GM19035 (cell line): ENCODE results near the gene CCDC158.
"Not testable (repeated sequence)": the region's sequence is repeated elsewhere in the genome, so short reads cannot be mapped to it uniquely, and the experiment has no call there.

ENCODE experiments used
- ATAC-seq: cut with Tn5 transposase; IDR thresholded peaks from one replicate; pipeline ENCODE4 v1.9.1; 2021; ENCODE audit not compliant: unreplicated experiment

Gene CCDC158

DNA sequence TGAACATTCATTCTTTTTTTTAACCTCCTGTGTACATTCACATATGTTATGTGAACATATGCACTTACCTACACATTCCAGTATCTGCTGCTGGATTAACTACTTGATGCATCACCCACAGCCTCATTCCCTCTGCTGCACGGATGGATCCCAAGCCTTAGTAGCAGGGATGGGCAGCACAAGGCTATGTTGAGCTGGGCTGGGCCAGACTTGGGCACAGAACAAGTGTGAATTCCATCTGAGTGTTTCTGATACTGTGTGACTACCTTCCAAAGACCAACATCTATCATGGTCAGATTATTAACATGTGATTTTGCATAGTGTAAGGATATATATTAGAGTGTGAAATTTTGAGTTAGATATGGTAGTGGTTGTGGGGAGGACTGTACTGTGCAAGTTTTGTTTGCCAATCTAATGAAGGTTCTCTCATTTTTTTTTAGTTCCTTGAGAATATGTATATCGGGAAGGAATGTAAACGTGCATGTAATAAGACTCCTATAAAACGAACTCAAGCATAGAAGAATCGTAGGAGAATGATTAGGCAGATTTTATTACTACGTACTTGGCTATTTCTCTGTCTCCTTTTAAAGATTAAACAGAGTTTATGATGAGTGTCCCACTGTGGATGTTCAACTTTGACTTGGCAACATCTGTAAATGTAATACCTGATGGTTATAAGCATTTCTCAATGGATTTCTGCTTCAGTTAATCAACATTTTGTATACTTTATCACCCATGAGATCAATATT, 137.8 kb downstream of the CCDC158 start:
- no peak for ATAC-seq

DNA sequence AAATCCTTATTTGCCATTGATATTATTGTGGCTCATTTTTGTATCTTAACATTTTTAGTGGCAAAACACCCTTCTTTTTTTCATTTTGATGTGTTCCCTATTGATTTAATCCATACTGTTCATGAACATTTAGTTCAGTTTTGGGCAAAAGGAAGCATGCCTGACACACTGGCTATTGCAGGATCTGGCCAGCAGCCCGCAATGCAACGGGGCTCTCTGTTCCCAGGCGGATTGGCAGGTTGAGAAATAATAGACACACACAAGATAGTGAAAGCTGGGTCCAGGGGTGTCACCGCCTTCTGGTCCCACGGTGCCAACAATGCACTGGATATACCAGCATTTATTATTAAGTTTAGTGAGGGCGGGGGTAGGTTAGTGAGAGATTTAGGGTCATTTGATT, 139.3 kb downstream of the CCDC158 start:
- not testable (repeated sequence) for ATAC-seq

DNA sequence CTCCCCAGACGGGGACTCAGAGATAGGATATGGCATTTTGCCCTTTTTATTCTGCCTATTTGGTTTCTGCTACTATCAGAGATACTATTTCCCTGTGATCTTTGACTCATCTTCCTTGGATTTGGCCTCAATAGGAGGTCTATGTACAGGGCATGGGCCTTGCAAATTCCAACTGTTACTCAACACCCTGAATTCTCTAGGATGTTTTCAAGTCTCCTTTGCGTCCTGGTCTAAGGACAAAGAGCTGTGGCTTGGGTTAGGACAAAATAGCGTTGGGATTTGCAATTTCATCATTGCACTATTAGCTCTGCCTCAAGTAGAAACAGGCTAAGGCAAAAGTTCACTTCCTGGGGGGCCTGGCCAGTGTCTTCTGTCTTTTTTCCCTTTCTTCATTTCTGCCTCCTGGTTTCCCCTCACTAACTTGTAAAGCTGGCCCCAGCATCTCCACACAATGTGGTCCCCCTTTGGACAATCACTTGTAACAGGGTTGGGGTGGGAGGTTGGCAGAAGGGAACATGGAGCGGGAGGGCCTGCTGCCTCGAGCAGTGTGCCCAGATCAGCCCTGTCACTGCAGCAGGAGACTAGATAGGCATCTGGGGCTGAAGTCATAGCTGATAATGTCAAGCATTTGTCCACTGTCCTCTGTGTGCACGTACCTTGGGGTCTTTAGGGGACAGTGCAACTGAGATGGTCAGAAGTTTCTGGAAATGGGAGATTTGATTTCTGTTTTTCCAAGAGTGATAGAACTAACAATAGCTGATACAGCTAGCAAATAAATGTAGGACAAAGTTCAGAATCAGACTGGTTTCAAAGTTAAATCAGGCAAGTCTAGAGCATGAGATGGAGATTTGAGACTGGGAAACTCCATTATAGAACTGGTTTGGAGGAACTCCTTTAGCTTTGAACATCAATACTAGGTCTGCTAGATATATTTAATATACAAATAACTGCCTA, 140.2 kb downstream of the CCDC158 start:
- ATAC-seq: no peak

DNA sequence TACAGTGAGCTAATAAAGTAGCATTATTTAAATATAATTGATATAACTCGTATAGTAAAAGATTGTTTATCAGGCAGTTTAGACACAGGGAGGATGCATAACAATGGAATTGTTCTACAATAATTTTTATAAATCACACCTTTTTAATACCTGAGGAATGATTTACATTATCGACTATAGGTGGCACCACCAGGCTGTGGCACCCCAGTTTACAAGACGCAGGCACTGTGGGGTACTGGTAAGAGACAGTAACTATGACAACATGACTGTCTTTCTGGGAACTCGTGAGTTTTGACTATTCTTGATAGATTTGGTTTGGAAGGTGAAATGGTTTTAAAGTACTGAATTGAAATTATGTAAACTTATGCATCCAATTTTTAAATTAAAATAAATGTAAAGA, 141.5 kb downstream of the CCDC158 start:
- ATAC-seq: no peak

DNA sequence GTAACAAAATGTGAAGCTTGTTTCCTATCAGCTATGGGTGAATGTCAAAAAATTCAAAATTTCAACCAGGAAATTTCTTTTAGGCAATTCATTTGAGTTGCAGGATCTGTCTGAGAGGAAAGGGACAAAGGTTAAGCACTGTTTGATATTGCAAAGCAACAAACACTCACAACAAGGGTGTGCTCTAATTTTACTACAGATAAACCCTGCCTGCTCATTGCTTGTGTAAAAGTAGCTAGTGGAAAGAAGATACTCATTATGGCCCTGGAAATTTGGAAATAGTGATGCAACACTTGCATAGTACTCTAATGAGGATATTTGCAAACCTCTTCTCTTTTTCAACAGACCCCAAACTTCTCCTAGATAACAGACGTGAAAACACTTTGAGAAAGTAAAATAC, 142.4 kb downstream of the CCDC158 start:
- no peak for ATAC-seq

DNA sequence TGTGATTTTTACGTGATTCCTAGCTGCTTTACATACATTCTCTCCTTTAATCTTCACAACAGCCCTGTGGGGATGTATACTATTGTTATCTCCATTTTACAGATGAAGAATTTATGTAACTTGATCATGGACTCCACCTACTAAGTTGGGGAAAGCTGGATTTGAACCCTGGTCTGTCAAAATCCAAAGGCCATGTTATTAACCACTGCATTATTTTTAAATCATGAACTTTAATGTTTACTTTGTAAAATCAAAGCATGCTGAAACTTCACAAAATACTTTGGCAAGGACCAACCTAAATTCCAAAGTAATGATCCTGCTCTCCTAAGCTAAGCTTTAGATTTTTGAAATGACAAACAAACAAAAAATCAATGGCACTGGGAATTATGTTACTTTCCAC, 143.3 kb downstream of the CCDC158 start:
- ATAC-seq: no peak

DNA sequence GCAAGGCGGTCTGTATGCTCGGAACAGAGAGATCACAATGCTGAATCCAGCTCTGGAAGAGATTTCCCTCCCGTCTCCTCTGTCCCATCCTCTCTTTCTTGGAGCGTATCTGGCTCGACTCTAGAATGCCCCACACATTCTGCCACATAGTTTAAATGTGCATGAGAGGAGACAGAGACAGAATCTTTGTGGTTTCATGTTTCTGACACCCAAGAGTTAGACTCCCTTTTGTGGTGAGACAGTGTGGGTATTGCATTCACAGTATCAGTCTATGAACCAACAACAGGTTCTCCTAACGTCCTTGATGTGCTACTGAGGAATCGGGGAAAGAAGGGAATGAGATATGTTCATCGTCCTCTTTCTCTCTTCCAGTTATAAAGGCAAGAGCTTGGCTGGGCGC, 144.1 kb downstream of the CCDC158 start:
- no peak for ATAC-seq

DNA sequence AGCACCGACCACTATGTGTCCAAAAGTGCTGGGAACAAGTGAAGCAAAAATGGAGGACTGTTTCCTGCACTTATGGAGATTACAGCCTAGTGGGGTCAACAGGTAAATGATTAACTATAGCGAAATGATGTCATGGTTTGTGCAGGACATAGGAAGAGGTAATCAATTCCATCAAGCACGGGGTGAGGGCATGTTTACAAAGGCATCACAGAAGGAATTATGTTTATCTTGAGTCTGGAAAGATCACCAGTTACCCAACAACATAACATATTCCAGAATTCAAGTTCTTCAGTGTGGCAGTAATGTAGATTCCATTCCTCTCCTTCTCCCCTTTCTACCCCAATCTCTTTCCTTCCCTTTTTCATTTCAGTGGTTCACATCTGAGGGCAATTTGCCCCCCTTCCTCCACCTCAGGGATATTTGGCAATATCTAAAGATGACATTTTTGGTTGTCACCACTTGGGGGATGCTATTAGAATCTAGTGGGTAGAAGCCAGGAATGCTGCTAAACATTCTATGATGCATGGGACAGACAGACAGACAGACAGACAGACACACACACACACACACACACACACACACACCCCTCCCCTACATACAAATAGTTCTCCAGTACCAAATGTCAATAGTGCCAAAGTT, 145.3 kb downstream of the CCDC158 start:
- ATAC-seq: no peak

DNA sequence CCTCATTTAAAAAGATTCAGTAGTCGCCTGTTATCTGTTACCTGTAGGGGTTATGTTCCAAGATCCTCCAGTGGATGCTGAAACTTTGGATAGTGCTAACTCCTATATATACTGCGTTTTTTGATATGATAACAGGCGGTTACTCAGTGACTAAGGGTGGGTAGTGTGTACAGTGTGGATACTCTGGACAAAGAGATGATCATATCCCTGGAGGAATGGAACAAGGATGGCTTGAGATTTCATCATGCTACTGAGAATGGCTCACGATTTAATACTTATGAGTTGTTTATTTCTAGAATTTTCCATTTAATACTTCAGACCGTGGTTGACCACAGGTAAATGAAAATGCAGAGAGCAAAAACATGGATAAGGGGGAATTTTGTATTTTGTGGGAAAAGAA, 147.9 kb downstream of the CCDC158 start:
- ATAC-seq: no peak

DNA sequence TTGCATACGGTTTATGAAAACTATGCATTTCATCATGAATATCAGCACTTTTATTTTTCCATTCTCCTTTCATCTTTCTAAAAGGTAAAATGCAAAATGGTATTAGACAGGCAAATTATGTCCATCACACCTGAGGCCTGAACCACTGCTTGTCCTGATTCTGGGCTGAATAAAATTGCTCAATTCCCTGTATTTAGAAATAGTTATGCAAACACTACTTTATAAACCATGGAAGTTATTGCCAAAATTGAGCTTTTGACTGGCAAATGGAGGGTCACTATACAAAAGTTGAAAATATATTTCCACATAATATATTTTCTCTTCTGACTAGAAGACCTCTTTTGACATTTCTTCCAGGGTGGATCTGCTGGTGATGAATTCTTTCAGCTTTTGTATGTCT, 148.4 kb downstream of the CCDC158 start:
- no peak for ATAC-seq

DNA sequence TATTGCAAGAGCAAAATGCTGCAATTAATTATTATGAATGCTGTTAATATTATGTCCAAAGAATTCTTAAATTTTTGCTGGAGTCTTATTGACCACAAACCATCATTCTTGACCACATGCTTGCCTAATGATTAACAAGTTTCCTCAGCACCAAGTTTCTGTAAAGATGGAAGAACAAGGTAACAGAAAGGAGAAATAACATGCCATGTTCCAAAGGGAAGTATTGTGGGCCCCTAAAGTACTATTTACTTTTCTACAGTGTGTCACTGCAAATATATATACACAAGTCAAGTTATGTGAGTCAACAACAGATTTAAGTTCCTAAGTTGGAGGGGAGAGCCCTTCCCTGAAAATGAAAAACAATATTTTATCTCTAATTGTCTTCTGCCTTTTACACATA, 148.9 kb downstream of the CCDC158 start:
- no peak for ATAC-seq

DNA sequence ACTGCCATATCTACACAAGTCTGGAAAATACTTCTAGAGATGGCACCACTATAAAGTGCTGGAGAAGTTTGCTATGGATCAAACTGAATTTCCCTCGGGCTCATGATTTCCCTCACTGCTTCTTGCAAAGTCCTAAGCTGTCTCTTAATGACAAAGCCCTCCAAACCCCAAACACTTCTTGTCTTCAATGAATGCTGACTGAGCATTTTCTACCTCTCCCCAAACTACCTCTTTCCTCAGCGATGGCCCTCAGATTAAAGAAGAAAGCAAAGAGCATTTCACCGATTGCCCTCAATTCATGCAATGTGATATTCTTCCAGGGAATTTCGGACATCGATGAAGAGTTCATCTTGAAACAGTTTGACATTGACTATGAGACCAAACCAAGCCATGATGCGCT, 149.7 kb downstream of the CCDC158 start:
- no peak for ATAC-seq

DNA sequence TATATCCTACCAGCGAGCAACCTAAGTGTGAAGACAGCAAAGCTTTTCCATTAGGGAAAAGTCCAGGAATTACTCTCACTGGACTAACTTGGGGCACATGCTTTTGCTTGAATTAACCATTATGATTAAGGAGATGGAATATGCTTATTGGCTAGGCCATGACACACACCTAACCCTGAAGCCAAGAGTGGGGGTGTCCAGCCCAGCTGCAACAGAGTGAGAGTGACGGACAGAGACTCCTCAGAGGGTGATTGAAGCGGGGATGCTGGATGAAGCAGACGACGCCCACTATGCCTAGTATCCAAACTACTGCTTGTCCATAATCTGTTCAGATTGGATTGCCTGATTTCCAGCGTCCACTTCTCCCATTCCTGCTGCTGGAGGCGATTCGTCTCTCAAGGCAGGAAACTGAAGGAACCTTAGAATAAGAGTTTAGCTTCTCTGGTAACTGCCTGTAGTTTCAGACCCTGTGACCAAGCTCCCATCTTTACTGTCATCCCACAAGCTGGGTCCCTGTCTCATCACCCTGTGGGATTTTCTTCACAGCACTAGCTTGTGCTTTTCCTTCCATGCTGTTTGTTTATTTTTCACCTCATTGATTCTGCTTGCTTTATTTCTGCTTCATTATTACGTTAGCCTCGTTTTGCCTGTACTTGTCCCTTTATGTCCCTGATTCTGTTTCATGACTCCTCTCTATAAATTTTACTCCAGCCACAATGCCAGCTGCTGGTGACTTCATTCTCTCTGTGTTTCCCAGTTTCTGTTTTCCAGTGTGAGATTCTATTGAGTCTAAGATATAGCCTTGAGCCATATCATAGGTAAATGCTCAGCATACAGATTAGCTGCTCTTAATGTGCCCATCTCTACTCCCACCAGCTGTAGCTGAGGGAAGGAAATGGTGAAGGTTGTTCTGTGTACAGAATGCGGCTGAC, 150.4 kb downstream of the CCDC158 start:
- ATAC-seq: no peak

DNA sequence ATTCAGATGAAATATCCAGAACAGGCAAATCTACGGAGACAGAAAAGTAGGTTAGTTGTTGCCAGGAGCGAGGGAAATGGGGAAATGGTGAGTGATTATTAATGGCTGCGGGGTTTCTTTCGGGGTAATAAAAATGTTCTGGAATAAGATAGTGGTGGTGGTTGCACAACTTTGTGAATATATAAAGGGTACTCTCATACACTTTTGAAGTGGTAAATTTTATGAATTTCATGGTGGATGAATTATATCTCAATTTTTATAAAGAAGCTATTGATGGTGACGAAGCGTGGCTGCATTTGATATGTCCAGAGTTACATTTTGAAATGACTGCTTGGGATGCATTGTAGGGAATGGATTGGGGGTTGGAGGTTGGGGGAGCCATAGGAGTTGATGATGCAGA, 153.1 kb downstream of the CCDC158 start:
- ATAC-seq: no peak

DNA sequence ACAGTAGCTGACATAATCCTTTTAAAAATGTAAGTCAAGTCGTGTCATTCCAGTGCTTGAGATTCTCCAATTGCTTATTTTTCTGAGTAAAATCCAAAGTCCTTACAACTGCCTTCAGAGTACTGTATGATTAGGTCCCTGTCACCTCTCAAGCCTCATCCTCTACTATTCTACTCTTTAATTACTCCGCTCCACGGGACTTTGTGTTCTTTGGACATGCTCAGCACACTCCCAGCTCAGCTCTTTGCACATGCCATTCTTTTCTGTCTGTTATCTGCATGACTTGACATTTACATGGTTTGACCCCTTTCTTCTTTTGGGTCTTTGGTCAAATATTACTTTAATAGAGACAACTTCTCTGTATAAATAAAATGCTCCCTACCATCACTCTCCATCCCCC, 154.3 kb downstream of the CCDC158 start:
- no peak for ATAC-seq

DNA sequence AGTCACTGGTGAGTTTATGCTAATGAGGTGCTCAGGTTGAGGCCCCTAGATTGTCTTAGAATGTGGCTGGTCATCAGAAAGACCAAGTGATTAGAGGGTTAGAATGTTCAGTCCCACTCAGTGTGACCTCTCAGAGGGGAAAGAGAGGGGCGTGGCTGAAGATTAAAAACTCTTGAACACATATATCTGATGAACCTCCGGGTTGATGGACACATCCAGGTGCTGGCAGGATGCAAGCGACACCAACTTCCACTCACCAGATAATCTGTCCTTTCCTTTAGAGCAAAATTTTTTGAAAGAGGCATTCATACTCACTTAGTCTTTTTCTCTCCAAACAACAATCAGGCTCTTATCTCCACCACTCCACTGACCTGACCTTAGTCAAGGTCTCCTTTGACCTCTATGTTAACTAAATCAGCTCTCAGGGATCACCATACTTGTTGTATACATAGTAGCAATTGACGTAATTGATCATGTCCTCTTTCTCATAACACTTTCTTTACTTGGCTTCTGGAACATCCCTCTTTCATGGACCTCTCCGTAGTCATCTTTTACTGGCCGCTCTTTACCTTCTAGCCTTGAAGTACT, 155.2 kb downstream of the CCDC158 start:
- no peak for ATAC-seq
